Measurements from ENCODE around the gene TCTN2. TPM values are rescaled to one million over a fixed set of nuclear protein-coding genes. Genes with fewer than 3 reads are reported as not detected.

TCTN2 gene
- total RNA-seq, 1 donor: 18.5 TPM

- no peak for DNase-seq (ENCODE audit: low read depth)
- H3K4me3 ChIP-seq (ENCODE audit: low read depth, low read length): no peak overlapping the region
- no peak for TF ChIP-seq CTCF (IDR thresholded peaks at IDR 0.05; ENCODE audit: insufficient read depth, low read length)
Measured at GRCh38 chr12:123681605-123682004, 10.7 kb downstream of the TCTN2 start.

GRCh38 chr12:123683964-123684363, 13.1 kb downstream of the TCTN2 start:
- no peak for DNase-seq (ENCODE audit: low read depth)
- TF ChIP-seq CTCF (IDR thresholded peaks at IDR 0.05; ENCODE audit: insufficient read depth, low read length): no peak

GRCh38 chr12:123686636-123687190, 15.8 kb downstream of the TCTN2 start:
- no peak for TF ChIP-seq CTCF (IDR thresholded peaks at IDR 0.05; ENCODE audit: insufficient read depth, low read length)
- no peak overlapping the region for H3K4me3 ChIP-seq (ENCODE audit: low read depth, low read length)
- DNase-seq (ENCODE audit: low read depth): no peak

More at GRCh38 chr12:123683964-123684363, 13.1 kb downstream of the TCTN2 start:
- no peak overlapping the region for H3K4me3 ChIP-seq (ENCODE audit: low read depth, low read length)

GRCh38 chr12:123690191-123690840, 19.4 kb downstream of the TCTN2 start:
- TF ChIP-seq CTCF (IDR thresholded peaks at IDR 0.05; ENCODE audit: insufficient read depth, low read length): no peak
- no peak overlapping the region for H3K4me3 ChIP-seq (ENCODE audit: low read depth, low read length)
- no peak for DNase-seq (ENCODE audit: low read depth)

GRCh38 chr12:123696207-123696606, 25.3 kb downstream of the TCTN2 start:
- TF ChIP-seq CTCF (IDR thresholded peaks at IDR 0.05; ENCODE audit: insufficient read depth, low read length): no peak
- no peak for DNase-seq (ENCODE audit: low read depth)
- no peak overlapping the region for H3K4me3 ChIP-seq (ENCODE audit: low read depth, low read length)

GRCh38 chr12:123696646-123697045, 25.7 kb downstream of the TCTN2 start:
- no peak for DNase-seq (ENCODE audit: low read depth)
- no peak overlapping the region for H3K4me3 ChIP-seq (ENCODE audit: low read depth, low read length)
- no peak for TF ChIP-seq CTCF (IDR thresholded peaks at IDR 0.05; ENCODE audit: insufficient read depth, low read length)

All from fibroblast of the aortic adventitia (primary cell).